ENCODE data around the gene KIAA0586.

DNA sequence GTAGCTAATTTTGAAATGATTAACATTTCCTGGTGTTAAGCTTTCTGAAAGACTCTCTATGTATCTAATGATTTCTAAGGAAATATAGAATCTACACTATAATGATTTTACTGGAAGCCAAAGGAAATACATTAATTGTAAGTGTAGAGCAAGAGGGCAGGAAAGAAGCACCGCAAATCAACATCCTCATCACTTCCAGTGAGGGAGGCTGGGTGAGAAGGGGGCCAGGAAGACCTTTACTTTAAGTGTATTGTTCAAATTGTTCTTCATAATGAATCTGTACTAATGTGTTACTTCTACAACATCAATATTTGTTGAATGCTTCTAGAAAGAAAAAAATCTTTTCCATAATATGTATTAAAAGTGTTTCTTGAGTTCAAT is 144.9 kb downstream of the KIAA0586 start:
- TF ChIP-seq, protein P1, sequence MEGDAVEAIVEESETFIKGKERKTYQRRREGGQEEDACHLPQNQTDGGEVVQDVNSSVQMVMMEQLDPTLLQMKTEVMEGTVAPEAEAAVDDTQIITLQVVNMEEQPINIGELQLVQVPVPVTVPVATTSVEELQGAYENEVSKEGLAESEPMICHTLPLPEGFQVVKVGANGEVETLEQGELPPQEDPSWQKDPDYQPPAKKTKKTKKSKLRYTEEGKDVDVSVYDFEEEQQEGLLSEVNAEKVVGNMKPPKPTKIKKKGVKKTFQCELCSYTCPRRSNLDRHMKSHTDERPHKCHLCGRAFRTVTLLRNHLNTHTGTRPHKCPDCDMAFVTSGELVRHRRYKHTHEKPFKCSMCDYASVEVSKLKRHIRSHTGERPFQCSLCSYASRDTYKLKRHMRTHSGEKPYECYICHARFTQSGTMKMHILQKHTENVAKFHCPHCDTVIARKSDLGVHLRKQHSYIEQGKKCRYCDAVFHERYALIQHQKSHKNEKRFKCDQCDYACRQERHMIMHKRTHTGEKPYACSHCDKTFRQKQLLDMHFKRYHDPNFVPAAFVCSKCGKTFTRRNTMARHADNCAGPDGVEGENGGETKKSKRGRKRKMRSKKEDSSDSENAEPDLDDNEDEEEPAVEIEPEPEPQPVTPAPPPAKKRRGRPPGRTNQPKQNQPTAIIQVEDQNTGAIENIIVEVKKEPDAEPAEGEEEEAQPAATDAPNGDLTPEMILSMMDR (IDR thresholded peaks at IDR 0.05; ENCODE audit: low read depth, low read length), result no peak
- no peak for TF ChIP-seq EZH2phosphoT487 (IDR thresholded peaks at IDR 0.05; ENCODE audit: low read depth)
